Aorta (tissue), 5 donors: ENCODE measurements around the gene ARPC3. TPM values are rescaled to one million over a fixed set of nuclear protein-coding genes. Genes with fewer than 3 reads are reported as not detected.
"Not testable (repeated sequence)": the region's sequence is repeated elsewhere in the genome, so short reads cannot be mapped to it uniquely, and the experiment has no call there.

Source experiments
- ATAC-seq: fragments of 200-7000 bp; cut with Tn5 transposase; one replicate; pipeline ENCODE4 v1.9.1; 2022; ENCODE audit warnings: moderate library complexity; ENCODE audit not compliant: low FRiP score
- DNase-seq, 2 donors: peaks; one replicate each; pipeline ENCODE4 v3.0.0-alpha.2; 2020
- H3K27ac ChIP-seq, 2 donors: one replicate each; pipeline ENCODE4 v1.5.1; 2013; ENCODE audit warnings: low read length in 2 of 2, mild to moderate bottlenecking in 2 of 2, moderate library complexity in 2 of 2, control low read depth in 1 of 2, inconsistent platforms in 1 of 2, low read depth in 1 of 2
- H3K27me3 ChIP-seq, 2 donors: one replicate each; pipeline ENCODE4 v1.6.1; 2013; ENCODE audit warnings: control low read depth in 1 of 2, low read length in 1 of 2, mild to moderate bottlenecking in 1 of 2, moderate library complexity in 1 of 2; ENCODE audit not compliant: insufficient read depth in 2 of 2, control insufficient read depth in 1 of 2
- H3K36me3 ChIP-seq, 2 donors: one replicate each; pipeline ENCODE4 v1.6.1; 2013; ENCODE audit warnings: control low read depth in 1 of 2, low read length in 1 of 2, mild to moderate bottlenecking in 1 of 2; ENCODE audit not compliant: insufficient read depth in 2 of 2, control insufficient read depth in 1 of 2
- H3K4me1 ChIP-seq, 2 donors: one replicate each; pipeline ENCODE4 v1.6.1; 2013; ENCODE audit warnings: low read length in 2 of 2, control low read depth in 1 of 2, mild to moderate bottlenecking in 1 of 2, moderate library complexity in 1 of 2; ENCODE audit not compliant: insufficient read depth in 2 of 2, control insufficient read depth in 1 of 2
- H3K4me3 ChIP-seq, 2 donors: one replicate each; pipeline ENCODE4 v1.5.1; 2013; ENCODE audit warnings: low read length in 2 of 2, control low read depth in 1 of 2, mild to moderate bottlenecking in 1 of 2
- H3K9me3 ChIP-seq: one replicate; pipeline ENCODE4 v1.6.1; 2013; ENCODE audit warnings: mild to moderate bottlenecking, low read length; ENCODE audit not compliant: control insufficient read depth
- WGBS, 2 donors: extraction: QIAGEN DNeasy Blood & Tissue Kit; methylation state at CpG; one replicate each; pipeline ENCODE4 v1.1.7; 2013; 5-methylcytosine and 5-hydroxymethylcytosine counted together
- intact Hi-C, 2 donors: fragments of 100-400 bp; cut with DNase I; formaldehyde crosslinking; loops; one replicate each; pipeline versions ENCODE4 v1.14.2 to v1.15.0; 2022
- polyA plus RNA-seq, 2 donors: library from polyadenylated mRNA; stranded (reverse); fragments of 200-250 nt; gene quantifications; one replicate each; pipeline ENCODE4 v1.2.3, GENCODE V29; 2013
- total RNA-seq, 2 donors: library from RNA; stranded (reverse); fragmentation: NEBNext Ultra II Directional; extraction: Animal tissue kit (Norgen Biotek cat#: 25700); gene quantifications; one replicate each; pipeline ENCODE4 v1.2.1, GENCODE V29; 2021
- donor health status: healthy with polysubstance abuse.
- donor health status: Bipolar disorder and iron deficiency.
- donor health status: DM: no; HTN: no; CAD: no.
- donor health status: DM: no; HTN: no; CAD: no.
- donor health status: DM: yes; HTN: yes; CAD: no.

ARPC3 gene
- total and polyA plus RNA-seq, 4 donors: 154 to 452 (median 197) TPM

GRCh38 chr12:110429676-110430075 is 20.5 kb downstream of the ARPC3 start:
- intact Hi-C loops: loop anchor here (2.0 to 5.0 kb wide), 3 partner anchors 327 to 492 kb away; no protein-coding TSS in a partner anchor

GRCh38 chr12:110426406-110426805 is 23.7 kb downstream of the ARPC3 start:
- intact Hi-C loops: no loop called here
- 27 to 30% methylated on average over 3 of the region's 3 CpGs for WGBS, 2 donors
- no peaks in the 10 kb centered on the region for H3K4me1 ChIP-seq
- no peak overlapping the region for H3K4me3 ChIP-seq
- no peak overlapping the region for H3K27ac ChIP-seq
- no peaks in the 10 kb centered on the region for H3K9me3 ChIP-seq
- ATAC-seq: no peak
- H3K36me3 ChIP-seq: no peaks in the 10 kb centered on the region
- H3K27me3 ChIP-seq: no peaks in the 10 kb centered on the region
- no peak for DNase-seq

More at GRCh38 chr12:110429676-110430075, 20.5 kb downstream of the ARPC3 start:
- not testable (repeated sequence) for H3K27ac ChIP-seq, H3K36me3 ChIP-seq, H3K9me3 ChIP-seq, ATAC-seq, H3K4me1 ChIP-seq, H3K4me3 ChIP-seq, H3K27me3 ChIP-seq
- peak in 1 of 2 donors; percentile 68 for DNase-seq
- WGBS, 2 donors: 91% methylated on average over 14 to 15 of the region's 15 CpGs

DNA sequence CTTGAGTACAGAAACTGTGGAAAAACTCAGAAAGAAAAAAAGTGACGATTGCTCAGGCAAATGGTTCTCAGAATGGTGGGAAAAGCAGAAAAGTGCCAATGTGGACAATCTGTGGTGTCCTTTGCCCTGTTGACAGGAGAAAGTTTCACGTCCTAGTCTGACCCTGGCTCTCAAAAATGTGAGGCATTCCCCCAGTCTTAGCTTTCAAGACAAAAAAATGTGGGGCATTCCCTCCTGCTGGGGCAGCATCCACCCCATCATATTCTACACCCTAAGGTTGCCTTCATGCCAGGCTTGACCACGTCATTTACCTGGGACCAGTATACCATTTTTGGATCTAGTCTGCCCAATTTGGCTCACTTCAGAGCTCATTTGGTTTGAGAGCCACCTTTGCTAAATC is 25.9 kb downstream of the ARPC3 start:
- ATAC-seq (no peak), DNase-seq (no peak)
- intact Hi-C loops: no loop called here
- H3K27me3 ChIP-seq: no peaks in the 10 kb centered on the region
- H3K4me3 ChIP-seq: no peak overlapping the region
- no peaks in the 10 kb centered on the region for H3K4me1 ChIP-seq
- H3K27ac ChIP-seq: no peak overlapping the region
- H3K9me3 ChIP-seq: no peaks in the 10 kb centered on the region
- 59 to 64% methylated on average over 3 of the region's 3 CpGs for WGBS, 2 donors
- H3K36me3 ChIP-seq: no peaks in the 10 kb centered on the region

DNA sequence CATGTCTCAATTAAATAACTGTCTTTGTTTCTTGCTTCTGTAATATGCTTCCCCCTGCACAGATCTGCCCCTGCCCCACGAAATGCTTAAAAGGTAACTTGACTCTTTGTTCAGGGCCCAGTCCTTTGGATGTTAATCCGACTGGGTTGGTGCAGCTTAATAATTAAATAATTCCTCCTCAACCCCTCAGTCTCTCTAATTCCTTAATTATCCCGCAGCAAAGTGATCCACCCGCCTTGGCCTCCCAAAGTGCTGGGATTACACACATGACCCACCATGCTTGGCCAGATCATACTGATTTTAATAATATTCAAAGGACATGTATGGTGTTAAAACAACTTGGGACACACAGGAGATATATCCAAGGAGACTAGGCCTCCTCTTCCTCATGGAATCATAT is 28.4 kb downstream of the ARPC3 start:
- Histone ChIP-seq H3K36me3 (no peaks in the 10 kb centered on the region), H3K9me3 (no peaks in the 10 kb centered on the region), H3K4me1 (no peaks in the 10 kb centered on the region), H3K27ac (no peak overlapping the region), H3K4me3 (no peak overlapping the region), H3K27me3 (no peaks in the 10 kb centered on the region)
- 87 to 93% methylated on average over 4 of the region's 4 CpGs for WGBS, 2 donors
- DNase-seq (no peak), ATAC-seq (no peak)
- intact Hi-C loops: no loop called here

- intact Hi-C loops: no loop called here
- WGBS, 2 donors: 55 to 76% methylated on average over 3 of the region's 3 CpGs
Observed at GRCh38 chr12:110421159-110421661, 28.9 kb downstream of the ARPC3 start.

GRCh38 chr12:110420644-110421043 is 29.5 kb downstream of the ARPC3 start:
- H3K4me3 ChIP-seq, H3K27me3 ChIP-seq, DNase-seq, H3K4me1 ChIP-seq, ATAC-seq, intact Hi-C loops, H3K9me3 ChIP-seq, H3K27ac ChIP-seq, H3K36me3 ChIP-seq: not testable (repeated sequence)
- WGBS, 2 donors: 96 to 97% methylated on average over 1 of the region's 1 CpG

More at GRCh38 chr12:110421159-110421661, 28.9 kb downstream of the ARPC3 start:
- H3K36me3 ChIP-seq: no peaks in the 10 kb centered on the region
- ATAC-seq: no peak
- no peak for DNase-seq
- no peaks in the 10 kb centered on the region for H3K4me1 ChIP-seq
- H3K4me3 ChIP-seq: no peak overlapping the region
- no peak overlapping the region for H3K27ac ChIP-seq
- H3K27me3 ChIP-seq: no peaks in the 10 kb centered on the region
- H3K9me3 ChIP-seq: no peaks in the 10 kb centered on the region

DNA sequence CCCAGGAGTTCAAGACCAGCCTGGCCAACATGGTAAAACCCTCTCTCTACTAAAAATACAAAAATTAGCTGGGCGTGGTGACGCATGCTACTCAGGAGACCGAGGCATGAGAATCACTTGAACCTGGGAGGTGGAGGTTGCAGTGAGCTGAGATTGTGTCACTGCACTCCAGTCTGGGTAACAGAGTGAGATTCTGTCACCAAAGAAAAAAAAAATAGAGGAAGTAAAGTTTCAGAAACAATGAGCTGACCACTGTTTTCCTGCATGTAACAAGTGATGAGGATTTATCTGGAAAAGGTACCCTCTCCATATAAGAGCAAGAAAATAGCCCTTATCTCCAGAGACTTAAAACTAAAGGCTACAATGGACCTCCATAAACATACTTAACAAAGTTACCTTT is 33.0 kb downstream of the ARPC3 start:
- intact Hi-C loops, H3K9me3 ChIP-seq, ATAC-seq, H3K27me3 ChIP-seq, H3K27ac ChIP-seq, H3K4me1 ChIP-seq, DNase-seq, H3K36me3 ChIP-seq, H3K4me3 ChIP-seq: not testable (repeated sequence)
- 86% methylated on average over 3 of the region's 3 CpGs for WGBS, 2 donors

DNA sequence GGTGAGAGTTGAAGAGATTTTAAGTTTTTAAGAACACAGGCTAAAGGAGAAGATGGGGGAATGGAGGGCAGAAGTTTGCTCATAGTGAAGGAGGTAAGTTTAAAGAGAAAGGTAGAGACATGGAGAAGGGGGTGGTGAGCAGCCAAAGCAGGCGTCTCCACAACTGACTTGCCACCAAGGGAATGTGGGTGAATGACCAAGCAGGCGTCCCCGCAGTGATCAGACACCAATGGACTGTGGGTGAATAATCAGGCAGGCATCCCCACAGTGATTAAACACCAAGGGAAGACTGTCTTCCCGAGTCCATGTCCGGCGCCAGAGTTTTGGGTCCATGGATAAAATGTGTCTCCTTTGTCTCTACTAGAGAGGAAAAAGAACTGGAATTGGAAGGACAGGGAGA is 40.1 kb downstream of the ARPC3 start:
- H3K9me3 ChIP-seq, H3K27ac ChIP-seq, H3K4me1 ChIP-seq, H3K4me3 ChIP-seq, H3K27me3 ChIP-seq, H3K36me3 ChIP-seq, ATAC-seq, intact Hi-C loops, DNase-seq: not testable (repeated sequence)
- WGBS, 2 donors: 85 to 92% methylated on average over 6 of the region's 6 CpGs

- H3K4me1 ChIP-seq, DNase-seq, H3K9me3 ChIP-seq, H3K36me3 ChIP-seq, H3K4me3 ChIP-seq, H3K27ac ChIP-seq, ATAC-seq, intact Hi-C loops, H3K27me3 ChIP-seq: not testable (repeated sequence)
- WGBS, 2 donors: 91 to 96% methylated on average over 16 of the region's 16 CpGs
Observed at GRCh38 chr12:110405126-110405662, 44.9 kb downstream of the ARPC3 start.
